IPS-15b (cell line): Measurements from ENCODE around the gene HYAL2.
A peak's percentile ranks its signal among the peaks of the same experiment; 100 is the strongest.

ENCODE experiments used
- H3K27me3 ChIP-seq: one replicate; pipeline ENCODE4 v1.6.1; 2013; ENCODE audit warnings: low read length; ENCODE audit not compliant: control insufficient read depth, insufficient read depth
- H3K36me3 ChIP-seq: one replicate; pipeline ENCODE4 v1.6.1; 2013; ENCODE audit warnings: low read length; ENCODE audit not compliant: control insufficient read depth, insufficient read depth
- H3K4me1 ChIP-seq: one replicate; pipeline ENCODE4 v1.6.1; 2013; ENCODE audit warnings: mild to moderate bottlenecking, low read length; ENCODE audit not compliant: control insufficient read depth, insufficient read depth
- H3K4me3 ChIP-seq: one replicate; pipeline ENCODE4 v1.5.1; 2013; ENCODE audit warnings: low read depth, low read length
- H3K9ac ChIP-seq: one replicate; pipeline ENCODE4 v1.6.1; 2013; ENCODE audit warnings: low read depth, mild to moderate bottlenecking, low read length
- H3K9me3 ChIP-seq: one replicate; pipeline ENCODE4 v1.6.1; 2013; ENCODE audit warnings: mild to moderate bottlenecking, low read length; ENCODE audit not compliant: control insufficient read depth, insufficient read depth

Gene HYAL2

GRCh38 chr3:50298836-50299637 is 23.5 kb downstream of the HYAL2 start, which contains the start of the genes HYAL3 and NAA80:
Gene HYAL3, minus strand, starts transcription at chr3:50299405. Its CDS starts 3,803 bp downstream, at chr3:50295602.
Gene NAA80, minus strand, starts transcription at chr3:50299405. Its CDS starts 1,942 bp downstream, at chr3:50297463.
- peaks cover 2% of the 10 kb centered on the region for H3K36me3 ChIP-seq
- no peaks in the 10 kb centered on the region for H3K27me3 ChIP-seq
- H3K4me1 ChIP-seq: peaks cover 3% of the 10 kb centered on the region
- H3K4me3 ChIP-seq: peak within 1 kb of the TSS; percentile 90
- no peaks in the 10 kb centered on the region for H3K9me3 ChIP-seq
- peak within 1 kb of the TSS; percentile 76 for H3K9ac ChIP-seq

- H3K36me3 ChIP-seq: peaks cover 2% of the 10 kb centered on the region
Measured at GRCh38 chr3:50297896-50298725, 24.4 kb downstream of the HYAL2 start.

GRCh38 chr3:50297384-50297775 is 25.2 kb downstream of the HYAL2 start:
- H3K9ac ChIP-seq: no peak overlapping the region
- H3K36me3 ChIP-seq: peaks cover 2% of the 10 kb centered on the region
- H3K4me3 ChIP-seq: no peak overlapping the region
- H3K4me1 ChIP-seq: no peaks in the 10 kb centered on the region
- no peaks in the 10 kb centered on the region for H3K27me3 ChIP-seq
- H3K9me3 ChIP-seq: no peaks in the 10 kb centered on the region

More at GRCh38 chr3:50297896-50298725, 24.4 kb downstream of the HYAL2 start:
- Histone ChIP-seq H3K27me3 (no peaks in the 10 kb centered on the region), H3K9ac (no peak overlapping the region), H3K4me3 (peak overlapping the region; percentile 90), H3K4me1 (no peaks in the 10 kb centered on the region), H3K9me3 (no peaks in the 10 kb centered on the region)

- Histone ChIP-seq H3K36me3 (peaks cover 2% of the 10 kb centered on the region), H3K4me3 (no peak overlapping the region), H3K9me3 (no peaks in the 10 kb centered on the region), H3K27me3 (no peaks in the 10 kb centered on the region), H3K9ac (no peak overlapping the region), H3K4me1 (no peaks in the 10 kb centered on the region)
Measured at GRCh38 chr3:50296721-50297383, 25.7 kb downstream of the HYAL2 start.

GRCh38 chr3:50295553-50296431 is 26.8 kb downstream of the HYAL2 start:
- H3K4me3 ChIP-seq: no peak overlapping the region
- no peak overlapping the region for H3K9ac ChIP-seq
- peaks cover 2% of the 10 kb centered on the region for H3K36me3 ChIP-seq
- no peaks in the 10 kb centered on the region for H3K9me3 ChIP-seq
- no peaks in the 10 kb centered on the region for H3K4me1 ChIP-seq
- H3K27me3 ChIP-seq: no peaks in the 10 kb centered on the region

GRCh38 chr3:50294492-50295403 is 27.8 kb downstream of the HYAL2 start:
- Histone ChIP-seq H3K27me3 (no peaks in the 10 kb centered on the region), H3K9me3 (no peaks in the 10 kb centered on the region), H3K4me3 (no peak overlapping the region), H3K4me1 (no peaks in the 10 kb centered on the region), H3K9ac (no peak overlapping the region), H3K36me3 (peaks cover 12% of the 10 kb centered on the region)

GRCh38 chr3:50294089-50294488 is 28.5 kb downstream of the HYAL2 start:
- Histone ChIP-seq H3K4me1 (no peaks in the 10 kb centered on the region), H3K4me3 (no peak overlapping the region), H3K9me3 (no peaks in the 10 kb centered on the region), H3K9ac (no peak overlapping the region), H3K27me3 (no peaks in the 10 kb centered on the region), H3K36me3 (peaks cover 18% of the 10 kb centered on the region)

- no peaks in the 10 kb centered on the region for H3K4me1 ChIP-seq
- H3K4me3 ChIP-seq: no peak overlapping the region
- no peaks in the 10 kb centered on the region for H3K27me3 ChIP-seq
- peaks cover 27% of the 10 kb centered on the region for H3K36me3 ChIP-seq
- H3K9me3 ChIP-seq: no peaks in the 10 kb centered on the region
- peak overlapping the region; percentile 71 for H3K9ac ChIP-seq
Measured at GRCh38 chr3:50293079-50293801, 29.3 kb downstream of the HYAL2 start.

GRCh38 chr3:50292159-50293078 is 30.1 kb downstream of the HYAL2 start, which contains the start of gene IFRD2:
Gene IFRD2, minus strand, starts transcription at chr3:50292429. Its CDS starts 155 bp downstream, at chr3:50292274.
- Histone ChIP-seq H3K9me3 (no peaks in the 10 kb centered on the region), H3K4me1 (no peaks in the 10 kb centered on the region), H3K27me3 (no peaks in the 10 kb centered on the region), H3K9ac (peak within 1 kb of the TSS; percentile 71), H3K36me3 (peaks cover 34% of the 10 kb centered on the region), H3K4me3 (peak within 1 kb of the TSS; percentile 93)
